HG03558 (cell line): ENCODE results near the gene ZNF831.

Experiments used
- ATAC-seq: cut with Tn5 transposase; IDR thresholded peaks from one replicate; pipeline ENCODE4 v1.9.1; 2021; ENCODE audit warnings: moderate number of reproducible peaks; ENCODE audit not compliant: unreplicated experiment; ENCODE audit errors: extremely low read depth

Gene ZNF831

DNA sequence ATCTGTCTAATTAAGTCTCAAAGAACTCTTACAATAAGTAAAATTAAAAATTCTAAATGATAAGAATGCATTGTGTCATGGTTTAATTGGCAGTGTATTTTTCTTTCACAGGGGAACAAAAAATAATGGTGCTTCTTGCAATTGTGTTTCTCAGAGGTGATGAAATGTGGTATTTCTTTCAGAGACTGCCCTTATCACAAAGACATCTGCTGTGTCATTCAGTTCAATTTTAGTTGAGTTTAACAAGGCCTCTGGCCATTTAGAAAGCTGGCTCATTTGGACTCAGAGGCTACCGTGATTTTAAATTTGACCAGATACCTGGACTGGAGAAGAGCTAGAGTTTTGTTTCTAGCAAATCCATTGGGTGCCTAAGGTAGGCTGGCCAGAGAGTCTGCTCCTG lies 23.6 kb upstream of the ZNF831 start:
- no peak for ATAC-seq

DNA sequence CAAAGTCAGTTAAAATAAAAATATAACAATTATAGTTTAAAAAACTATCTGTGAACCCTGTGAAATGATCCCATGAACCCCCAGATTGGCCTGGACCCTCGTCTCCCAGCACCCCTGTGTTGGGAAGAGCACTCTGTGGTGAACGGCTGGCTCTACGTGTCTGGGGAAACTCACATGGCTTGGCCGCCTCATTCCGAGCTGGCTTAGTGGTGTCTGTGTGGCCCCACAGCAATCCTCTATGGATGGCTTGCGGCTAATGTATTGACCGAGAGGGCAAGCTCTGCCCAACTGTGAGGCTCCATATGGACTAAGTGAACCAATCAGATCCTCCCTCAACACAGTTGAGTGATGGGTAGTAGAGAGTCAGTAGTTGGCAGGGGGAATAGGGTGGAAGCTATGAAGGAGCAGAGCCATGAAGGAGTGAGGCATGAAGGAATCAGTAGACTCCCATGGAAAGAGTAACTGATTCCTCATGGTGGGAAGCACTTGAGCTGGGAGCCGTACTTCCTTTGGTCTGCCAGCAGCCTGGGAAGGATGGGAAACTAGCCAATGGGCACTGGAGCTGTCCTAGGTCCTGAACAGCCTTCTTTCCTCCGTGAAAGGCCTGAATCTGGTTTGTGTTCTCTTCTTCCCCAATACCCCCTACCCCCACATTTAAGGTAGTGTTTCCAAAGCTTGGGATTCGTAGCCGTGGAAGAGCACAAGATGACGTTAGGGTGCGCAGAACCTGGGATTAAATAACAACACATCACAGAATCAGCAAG lies 21.6 kb upstream of the ZNF831 start:
- no peak for ATAC-seq

DNA sequence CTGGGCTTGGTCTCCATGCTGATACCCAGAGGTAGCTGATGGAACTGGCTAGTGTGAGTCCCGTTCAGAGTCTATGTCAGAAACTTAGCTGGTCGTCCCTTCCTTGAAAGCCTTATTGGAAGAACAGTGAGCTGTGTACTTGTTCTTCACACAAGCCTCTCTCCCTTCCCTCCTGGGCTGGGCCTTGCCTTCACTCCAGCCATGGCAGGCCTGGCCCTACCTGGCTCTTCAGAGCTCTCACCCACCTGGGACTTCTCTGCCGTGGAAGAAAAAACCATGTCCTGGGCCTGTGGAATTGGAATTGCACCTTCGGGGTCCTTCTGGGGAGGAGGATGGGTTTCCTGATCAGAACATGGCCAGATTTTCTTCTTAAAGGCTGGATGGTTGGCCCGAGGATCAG lies 20.3 kb upstream of the ZNF831 start:
- ATAC-seq, result no peak

DNA sequence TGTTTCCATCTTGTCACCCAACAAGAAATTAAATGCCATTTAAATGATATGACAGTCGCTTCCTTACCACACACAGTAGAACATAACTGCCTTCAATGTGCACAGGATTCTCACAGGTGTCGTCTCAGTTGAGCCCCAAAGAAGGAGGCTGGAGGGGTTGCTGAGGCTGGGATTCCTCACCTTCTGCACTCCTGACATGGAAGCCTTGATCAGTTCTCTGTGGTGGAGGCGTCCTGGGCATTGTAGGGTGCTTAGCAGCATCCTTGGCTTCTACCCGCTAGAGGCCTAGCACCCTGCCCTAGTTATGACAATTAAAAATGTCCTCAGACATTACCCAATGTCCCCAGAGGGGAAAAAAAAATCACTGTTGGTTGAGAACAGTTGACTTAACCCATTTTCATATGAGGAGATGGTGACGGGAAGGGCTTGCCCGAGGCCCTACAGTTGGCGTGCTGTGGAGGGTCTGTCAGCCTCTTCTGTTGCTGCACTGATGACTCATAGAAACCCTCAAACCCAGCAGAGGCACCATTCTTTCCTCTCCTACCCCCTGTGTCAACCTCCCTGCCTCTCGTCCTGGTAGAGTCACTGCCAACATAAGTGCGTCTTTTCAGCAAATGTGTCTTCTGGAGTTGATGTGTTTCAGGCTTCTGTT lies 19.3 kb upstream of the ZNF831 start:
- ATAC-seq, result no peak

DNA sequence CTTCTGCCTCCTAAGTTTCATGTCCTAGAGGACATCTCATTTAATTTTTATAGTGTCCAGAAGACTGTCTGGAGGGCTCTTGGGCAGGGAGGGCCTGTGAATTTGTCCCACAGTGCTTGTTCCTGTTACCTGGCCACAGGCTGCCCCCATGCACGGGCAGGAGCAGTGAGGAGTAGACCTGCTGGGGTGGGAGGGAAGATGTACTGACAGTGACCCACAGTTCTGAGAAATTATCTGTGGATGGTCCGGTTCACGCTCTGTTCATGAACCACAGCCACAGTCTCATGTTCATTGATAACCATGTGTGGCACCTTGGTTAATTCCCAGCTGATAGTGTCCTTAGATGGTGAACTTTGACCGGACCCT lies 18.8 kb upstream of the ZNF831 start:
- ATAC-seq, result no peak

DNA sequence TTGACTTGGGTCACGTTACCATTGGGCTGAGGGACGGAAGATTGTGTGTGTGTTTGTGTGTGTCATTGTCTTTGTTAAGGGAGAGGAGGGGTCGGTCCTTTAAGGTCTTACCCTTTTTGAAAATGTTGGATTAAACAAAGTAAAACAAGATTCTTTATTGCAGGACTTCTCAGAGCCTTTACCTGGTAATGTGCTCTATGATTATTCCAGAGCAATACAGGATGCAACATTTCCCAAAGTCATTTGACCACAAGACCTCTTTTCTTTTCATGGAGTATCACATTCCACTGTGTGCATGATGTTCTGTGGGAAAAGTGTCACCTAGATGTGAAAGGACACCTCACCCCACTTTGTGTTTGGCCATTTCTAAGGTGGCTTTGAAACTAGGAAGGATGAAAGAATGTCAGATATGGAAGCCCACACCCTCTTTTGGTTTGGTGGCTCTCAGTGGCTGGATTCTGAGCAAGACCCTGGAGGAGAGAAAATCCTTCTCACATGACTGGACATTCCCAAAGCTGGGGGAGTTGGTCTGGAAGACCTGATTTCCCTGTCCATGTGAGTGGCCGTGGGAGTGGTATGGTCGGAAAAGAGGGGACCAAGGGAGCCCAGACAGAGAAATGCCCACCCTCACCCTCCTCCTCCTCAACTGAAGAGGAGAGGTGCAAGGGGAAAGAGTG lies 18.2 kb upstream of the ZNF831 start:
- ATAC-seq, result no peak

DNA sequence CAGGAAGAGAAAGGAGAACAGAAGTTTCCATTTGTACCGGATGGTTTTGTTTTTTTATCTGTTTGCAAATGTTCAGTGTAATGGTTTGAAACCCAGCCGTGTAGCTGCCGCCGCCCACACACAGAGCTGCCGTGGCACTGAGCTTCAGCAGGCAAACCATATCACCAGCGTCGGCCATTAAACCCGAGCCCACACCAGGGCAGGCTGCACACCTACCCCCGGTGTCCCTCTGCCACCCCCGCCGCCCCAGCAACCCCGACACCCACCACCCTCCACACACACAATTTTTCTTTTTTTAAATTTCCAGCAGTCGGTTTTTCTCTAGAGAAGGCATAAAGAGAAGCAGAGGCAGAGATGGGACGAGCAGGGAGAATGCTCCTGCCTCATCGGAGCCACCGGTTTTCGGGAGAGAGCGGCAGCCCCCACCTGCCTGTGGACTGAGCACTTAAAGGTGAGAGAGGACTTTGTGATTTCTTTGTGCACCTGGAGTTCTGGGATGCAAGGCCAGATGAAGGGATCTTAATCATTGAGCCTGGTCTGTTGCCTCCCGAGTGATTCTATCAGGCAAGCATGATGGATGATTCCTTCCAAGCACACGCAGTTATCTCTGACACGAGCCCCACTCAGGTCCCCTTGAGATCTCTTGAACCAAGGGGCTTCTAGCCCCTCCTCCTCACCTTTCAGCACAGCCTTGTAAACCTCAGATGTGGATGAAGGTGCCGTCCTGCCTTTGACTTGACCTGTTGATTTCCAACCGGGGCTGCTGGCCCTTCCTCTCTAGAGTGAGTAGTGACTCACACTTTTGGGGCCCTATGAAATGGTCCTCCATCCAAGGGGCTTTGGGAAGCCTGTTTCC lies 17.5 kb upstream of the ZNF831 start:
- no peak for ATAC-seq

DNA sequence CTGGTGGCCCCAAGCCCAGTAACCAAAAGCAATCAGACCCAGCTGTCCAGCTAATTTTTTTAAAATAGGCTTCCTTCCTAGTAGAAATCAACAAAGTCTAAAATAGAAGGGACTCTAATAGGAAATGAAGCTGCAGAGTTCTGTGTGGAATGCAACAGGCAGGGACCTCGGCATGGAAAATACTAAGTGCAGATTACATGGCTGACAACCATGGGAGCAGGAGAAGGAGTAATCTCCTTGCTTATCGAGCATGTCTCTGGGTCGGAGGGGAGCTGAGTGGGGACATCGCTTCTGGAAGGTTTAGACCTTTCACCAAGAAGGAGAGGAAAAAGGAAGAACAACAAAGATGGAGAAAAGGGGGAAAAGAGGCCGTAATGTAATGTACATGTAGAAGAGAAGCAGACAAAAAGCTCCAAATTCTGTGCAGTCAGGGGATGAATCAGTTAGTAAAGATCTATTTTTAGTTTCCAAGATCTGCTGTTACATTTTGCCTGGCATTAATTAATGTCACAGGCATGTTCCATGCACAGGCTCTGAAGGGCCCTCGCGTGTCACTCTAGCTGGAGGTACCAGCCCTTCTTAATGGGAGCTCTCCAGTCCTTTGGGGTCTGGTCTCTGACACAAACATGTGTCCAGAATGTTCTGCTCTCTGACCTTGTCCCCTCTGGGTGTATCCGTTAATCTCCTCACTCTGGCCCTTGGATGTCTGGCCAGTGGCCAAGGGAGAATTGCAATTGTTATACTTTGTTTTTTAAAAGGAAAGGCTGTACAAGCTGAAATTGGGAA lies 16.6 kb upstream of the ZNF831 start:
- no peak for ATAC-seq

DNA sequence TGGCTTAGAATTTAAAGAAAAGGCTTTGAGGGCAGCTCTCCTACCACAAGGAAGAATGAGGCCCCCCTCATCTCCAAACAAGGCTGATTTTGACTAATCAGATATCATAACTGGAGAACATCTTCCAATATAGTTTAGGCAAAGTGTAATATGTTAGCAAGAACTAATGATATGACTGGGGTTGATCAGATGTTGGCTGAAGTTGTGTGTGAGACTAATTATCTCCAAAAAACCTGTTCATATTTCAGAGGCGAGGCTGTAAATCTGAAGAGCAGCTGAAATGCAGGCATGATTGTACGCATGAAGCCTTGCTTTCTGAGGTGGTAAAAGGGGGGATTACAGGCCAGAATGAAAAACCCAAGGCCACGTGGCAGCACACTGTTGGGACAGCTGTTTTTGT lies 16.0 kb upstream of the ZNF831 start:
- no peak for ATAC-seq

DNA sequence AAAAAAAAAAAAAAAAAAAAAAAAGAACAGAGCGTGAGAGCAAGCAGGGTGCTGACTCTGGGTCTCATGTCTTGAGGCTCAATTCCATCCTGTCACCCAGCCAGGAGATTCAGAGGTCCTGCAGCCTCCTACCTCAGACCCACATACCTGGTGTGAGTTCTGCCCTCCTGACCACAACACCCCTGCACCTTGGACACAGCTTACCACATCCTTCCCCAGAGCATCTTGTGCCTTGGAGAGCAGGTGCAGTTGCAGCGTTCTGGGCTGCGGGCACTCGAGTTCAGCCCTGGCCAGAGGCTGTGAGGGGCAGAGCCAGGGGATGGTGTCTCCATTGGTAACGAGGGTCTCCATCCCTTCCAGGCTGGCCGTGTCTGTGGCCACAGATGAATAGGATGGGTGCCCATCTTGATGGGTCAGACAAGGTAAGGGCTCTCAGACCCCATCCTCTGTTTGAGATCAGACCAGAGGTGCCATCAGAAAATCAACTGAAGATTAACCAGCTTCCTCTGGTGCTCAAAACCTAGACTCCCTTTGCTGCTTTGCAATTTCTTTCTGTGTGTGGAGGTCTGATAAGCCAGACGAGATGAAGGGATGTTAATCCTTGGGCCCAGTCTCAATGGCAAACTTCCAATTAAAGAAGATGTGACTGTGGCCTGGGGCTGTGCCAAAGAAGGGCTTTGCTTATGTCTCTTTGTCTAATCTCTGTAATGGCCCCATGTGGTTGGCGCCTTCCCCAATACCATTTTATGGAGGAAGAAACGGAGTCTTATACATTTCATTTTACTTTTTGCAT lies 14.7 kb upstream of the ZNF831 start:
- ATAC-seq, result no peak

DNA sequence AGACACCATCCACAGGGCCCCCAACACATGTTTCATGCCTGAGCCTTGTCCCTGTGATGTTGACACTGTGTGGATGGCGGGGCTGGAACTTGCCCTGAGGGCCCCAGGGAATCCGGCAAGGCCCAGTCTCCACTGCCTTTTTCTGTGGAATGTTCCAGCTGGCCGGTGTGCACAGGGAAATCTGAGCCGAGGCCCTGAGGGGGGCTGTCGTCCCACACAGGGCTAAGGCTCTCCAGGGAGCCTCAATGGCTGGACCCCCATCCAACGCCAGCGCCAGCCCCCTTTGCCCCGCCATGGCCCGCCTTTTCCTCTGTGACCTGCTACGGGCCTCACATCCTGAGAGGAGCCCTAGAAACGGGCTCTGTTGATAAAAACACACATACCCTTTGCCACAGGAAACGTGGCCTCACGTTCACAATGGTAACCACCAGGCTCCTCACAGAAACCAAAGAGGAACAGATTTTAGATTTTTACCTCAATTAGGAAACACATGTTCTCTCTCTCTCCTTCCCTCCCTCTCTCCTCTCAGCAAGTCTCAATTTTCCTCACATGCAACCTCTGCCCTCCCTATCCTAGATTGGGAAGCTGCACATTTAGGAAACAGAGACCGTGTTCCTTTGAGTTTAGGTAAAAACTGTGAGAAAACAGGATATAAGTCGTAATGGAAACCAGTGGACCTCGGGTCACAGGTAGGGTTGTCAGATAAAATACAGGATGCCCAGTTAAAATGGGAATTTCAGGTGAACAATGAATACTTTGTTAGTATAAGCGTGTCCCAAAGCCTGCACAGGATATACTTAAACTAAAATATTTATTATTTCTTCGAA lies 13.7 kb upstream of the ZNF831 start:
- no peak for ATAC-seq

DNA sequence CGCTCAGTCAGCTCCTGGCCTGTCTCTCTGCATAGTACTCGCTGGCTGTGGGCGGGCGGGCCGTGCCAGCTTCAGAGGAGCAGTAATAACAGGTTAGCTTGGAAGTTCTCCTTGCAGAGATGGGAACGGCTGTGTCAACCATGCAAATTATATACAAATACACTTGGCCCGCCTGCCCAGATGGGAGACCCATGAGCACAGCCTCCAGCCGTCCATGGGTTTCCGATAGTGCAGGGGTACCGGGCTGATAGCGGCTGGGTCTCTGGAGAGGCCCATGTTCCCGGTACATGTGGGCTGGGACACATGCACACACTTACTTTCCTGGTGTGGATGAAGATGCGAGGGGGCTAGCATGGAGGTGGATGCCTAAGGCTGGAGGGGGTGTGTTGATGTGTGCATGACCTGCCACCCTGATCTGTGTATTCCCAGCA lies 12.8 kb upstream of the ZNF831 start:
- ATAC-seq, result no peak

DNA sequence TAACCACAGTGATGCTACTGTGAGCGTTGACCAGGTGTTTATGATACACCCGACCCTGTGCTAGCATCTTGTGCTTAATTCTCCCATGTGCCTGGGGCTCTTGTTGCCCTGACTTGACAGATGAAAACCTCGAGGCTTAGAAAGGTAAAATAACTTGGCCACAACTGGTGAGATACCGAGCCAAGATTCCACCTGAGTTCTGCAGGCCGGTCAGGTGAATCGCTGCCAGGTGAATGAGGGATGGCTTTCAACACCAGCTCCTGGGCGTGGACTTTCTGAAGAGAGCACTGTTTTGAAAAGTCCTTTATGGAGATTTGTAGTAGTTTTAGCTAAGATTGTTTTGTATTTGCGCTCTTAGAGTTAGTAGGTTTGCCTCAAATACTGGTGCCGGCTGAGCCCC lies 12.2 kb upstream of the ZNF831 start:
- ATAC-seq, result no peak

DNA sequence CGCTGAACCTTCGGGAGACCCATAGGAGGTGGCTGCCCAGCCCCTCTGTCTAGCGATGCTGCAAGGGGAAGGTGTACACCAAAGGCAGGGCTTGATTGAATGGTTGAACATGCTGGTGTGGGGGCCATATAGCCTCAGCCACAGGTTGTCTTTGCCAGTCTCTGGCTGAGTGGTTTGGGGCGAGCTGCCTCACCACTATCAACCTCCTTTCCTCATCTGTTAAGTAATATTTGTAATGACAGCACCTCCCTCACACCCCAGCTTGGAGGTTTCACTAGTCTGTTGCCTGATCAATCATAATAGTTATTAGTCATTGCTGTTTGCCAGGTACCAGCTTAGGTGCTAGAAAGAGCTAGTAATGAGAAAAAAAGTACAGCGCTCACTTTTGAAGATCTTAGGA lies 11.8 kb upstream of the ZNF831 start:
- no peak for ATAC-seq

DNA sequence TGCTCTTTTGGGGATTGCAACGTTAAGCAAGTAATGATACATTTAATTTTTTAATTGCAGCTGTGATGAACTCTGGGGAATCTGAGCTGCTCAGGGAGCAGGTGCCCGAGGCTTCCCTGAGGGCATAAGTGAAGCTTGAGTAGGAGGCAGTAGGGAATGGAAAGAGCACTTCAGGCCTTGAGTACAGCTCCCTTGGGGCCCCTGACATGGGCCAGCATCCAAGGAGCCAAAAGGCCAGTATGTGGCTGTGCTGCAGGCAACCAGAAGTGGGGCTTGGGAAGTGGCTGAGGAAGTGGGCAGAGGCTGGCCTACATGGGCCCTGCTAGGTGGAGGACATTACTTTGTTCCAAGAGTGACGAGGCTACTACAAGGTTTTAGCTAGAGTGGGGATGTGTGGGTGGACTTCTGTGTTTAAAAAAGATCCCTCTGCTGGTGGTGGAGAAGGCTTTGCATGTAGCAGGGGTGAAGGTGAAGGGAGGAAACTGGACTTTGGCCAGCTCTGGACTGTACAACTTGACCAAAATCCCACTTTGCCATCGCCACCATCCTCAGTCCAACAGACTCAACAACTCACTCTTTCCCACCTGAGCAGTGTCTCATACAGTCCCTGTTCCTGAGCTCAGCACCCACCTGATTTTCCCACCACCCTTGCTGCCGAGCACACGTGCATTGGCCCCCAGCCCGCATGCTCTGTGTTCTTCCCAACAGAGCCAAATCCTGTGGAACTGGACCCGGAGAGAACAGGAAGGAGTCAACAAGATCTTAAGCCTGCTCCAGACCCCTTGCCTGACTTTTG lies 10.9 kb upstream of the ZNF831 start:
- no peak for ATAC-seq

DNA sequence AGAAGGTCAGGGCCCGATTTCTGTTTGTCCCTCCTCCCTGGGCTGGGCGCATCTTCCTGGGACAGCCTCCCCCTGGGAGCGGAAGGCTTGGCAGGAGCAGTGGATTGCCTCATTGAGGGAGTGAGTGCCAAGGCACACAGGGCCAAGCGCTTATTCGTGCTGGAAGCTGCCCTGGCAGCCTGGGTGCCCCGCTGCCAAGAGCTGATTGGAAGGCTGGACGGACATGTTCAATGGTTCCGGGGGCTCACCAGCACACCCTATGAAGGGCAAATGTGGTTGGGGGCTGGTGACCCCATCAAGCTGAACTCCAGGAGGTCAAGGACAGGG lies 10.3 kb upstream of the ZNF831 start:
- ATAC-seq, result no peak

DNA sequence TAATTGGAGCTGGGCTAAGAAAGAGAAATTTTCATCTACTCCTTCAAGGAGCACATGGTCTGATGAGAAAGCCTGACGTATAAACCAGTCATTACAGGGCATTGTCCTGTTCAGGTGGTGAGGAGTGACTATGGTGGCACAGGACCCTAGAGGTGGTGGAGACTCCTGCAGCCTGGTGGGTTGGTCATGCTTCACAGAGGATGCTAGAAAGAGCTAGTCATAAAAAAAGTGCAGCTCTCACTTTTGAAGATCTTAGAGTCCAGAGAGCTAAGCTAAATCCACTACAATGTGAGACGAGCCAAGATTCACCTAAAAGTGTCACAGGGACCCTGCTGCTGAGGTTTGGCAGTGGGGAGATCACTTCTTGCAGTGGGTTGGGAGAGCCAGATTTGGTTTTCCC lies 9.8 kb upstream of the ZNF831 start:
- ATAC-seq, result no peak
